ENCODE results near the gene TARM1. TPM values are rescaled to one million over a fixed set of nuclear protein-coding genes. Genes with fewer than 3 reads are reported as not detected.
"Not testable (repeated sequence)": the region's sequence is repeated elsewhere in the genome, so short reads cannot be mapped to it uniquely, and the experiment has no call there.

The TARM1 gene
- total and polyA plus RNA-seq, 7 experiments from 2014 or later: not detected

DNA sequence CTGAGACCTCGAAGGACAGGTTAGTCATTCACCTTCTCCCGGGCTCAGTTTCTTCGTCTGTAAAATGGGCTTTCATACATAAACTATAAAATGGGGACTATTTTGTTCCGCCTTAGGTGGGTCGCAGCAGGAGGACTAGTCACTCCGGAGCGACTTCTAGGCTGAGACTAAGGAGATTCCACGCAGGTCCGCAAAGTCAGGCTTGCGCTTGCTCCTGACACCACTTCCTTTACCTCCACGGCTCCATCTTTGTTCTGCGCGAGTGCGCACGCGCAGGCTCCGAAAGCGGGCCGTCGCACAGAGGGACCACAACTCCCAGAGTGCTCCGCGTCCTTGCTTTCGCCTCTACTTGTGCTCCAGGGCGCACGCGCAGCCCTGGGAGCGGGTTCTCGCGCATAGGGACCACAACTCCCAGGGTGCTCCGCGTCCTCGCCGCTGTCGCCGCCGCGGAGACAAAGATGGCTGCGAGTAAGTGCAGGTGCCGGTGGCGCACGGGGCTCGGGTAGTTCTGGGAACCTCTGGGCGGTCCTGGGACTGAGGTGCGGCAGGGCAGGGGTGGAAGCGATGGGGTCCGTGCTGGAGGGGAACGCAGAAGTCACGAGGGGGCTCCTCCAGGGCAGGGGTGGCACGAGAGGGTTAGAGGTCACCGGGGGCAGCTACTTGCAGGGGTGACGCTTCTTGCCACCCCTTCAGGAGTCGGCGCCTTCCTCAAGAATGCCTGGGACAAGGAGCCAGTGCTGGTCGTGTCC, 21.4 kb upstream of the TARM1 start, which contains the start of gene NDUFA3:
NDUFA3 (plus strand) TSS at position 435 of the 749 bp plus-strand sequence; CDS start at position 459, 24 bp downstream.
- ChIA-PET POLR2A (interaction anchor here (1.0 to 4.5 kb wide), 5 partner anchors 13 to 87 kb away, joined by 3 to 41 read pairs (median 6); partner anchors contain the start of genes CNOT3, LENG1, MBOAT7 and PRPF31), CTCF (interaction anchor here (0.8 to 1.2 kb wide), 2 partner anchors 11 to 87 kb away, joined by 3 to 4 read pairs; partner anchors contain the start of gene MBOAT7)
- intact Hi-C loops (cut with micrococcal nuclease): loop anchor here (1.0 to 2.0 kb wide), 10 partner anchors 13 to 1374 kb away; partner anchors contain the start of genes CNOT3 (in 2 of the 2), PRPF31 (in 2 of the 2), TFPT (in 2 of the 2) and LENG1 (in 1 of the 2)
- Histone ChIP-seq H3K9me3 (ENCODE audit: control insufficient read depth in 2 of 3, low read length in 3 of 3) (no peaks in the 10 kb centered on the region), H3K4me1 (ENCODE audit: control insufficient read depth in 2 of 2, insufficient read depth in 2 of 2, low read length in 2 of 2) (peaks cover 0 to 6% of the 10 kb centered on the region in 2 donors), H3K36me3 (ENCODE audit: control insufficient read depth in 2 of 3, insufficient read depth in 3 of 3, low read length in 3 of 3) (peaks cover 0 to 27% (median 0%) of the 10 kb centered on the region in 3 experiments), H3K27me3 (ENCODE audit: control insufficient read depth in 2 of 2, insufficient read depth in 2 of 2, low read length in 2 of 2) (no peaks in the 10 kb centered on the region), H3K4me3 (ENCODE audit: low read length) (peak within 1 kb of the TSS; percentile 72), H3K27ac (ENCODE audit: low read depth, low read length) (peak within 1 kb of the TSS; percentile 77)
- peak; percentile 99 for ATAC-seq
- H3K4me3 Mint-ChIP-seq: peak within 1 kb of the TSS; percentile 87 to 99 (median 98)
- H3K4me1 Mint-ChIP-seq: peaks cover 5 to 40% (median 24%) of the 10 kb centered on the region in 7 donors
- H3K36me3 Mint-ChIP-seq: peaks cover 0 to 14% (median 0%) of the 10 kb centered on the region in 5 donors
- peak; percentile 95 to 99 (median 97) for DNase-seq
- peaks cover 0 to 2% (median 0%) of the 10 kb centered on the region in 11 donors for H3K9me3 Mint-ChIP-seq
- peaks cover 0 to 6% (median 0%) of the 10 kb centered on the region in 5 donors for H3K27me3 Mint-ChIP-seq
- peak within 1 kb of the TSS; percentile 85 to 98 (median 94) for H3K27ac Mint-ChIP-seq

DNA sequence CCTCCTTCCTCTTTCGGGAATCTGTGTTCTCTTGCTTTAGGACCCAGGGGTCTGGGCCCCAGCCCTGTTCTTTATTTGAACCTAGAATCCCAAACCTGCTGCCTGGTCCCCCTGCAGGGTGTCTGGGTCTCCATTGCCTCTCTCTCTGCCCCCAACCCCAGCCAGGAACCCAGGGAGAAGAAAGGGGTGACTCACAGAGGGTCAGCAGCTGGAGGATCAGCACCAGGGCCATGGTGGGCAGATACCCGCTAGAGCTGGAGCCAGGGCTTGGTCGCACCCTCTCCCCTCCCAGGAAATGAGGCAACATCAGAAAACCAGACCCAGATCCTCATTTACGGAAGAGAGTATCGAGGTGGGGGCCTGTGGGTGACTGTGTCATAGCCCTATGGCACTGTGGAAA, 19.4 kb upstream of the TARM1 start, which contains the start of gene OSCAR:
OSCAR (minus strand) TSS at position 243 of the 400 bp plus-strand sequence; CDS start at position 232, 11 bp downstream.
- H3K9me3 Mint-ChIP-seq: peaks cover 0 to 2% (median 0%) of the 10 kb centered on the region in 11 donors
- peaks cover 0 to 2% (median 0%) of the 10 kb centered on the region in 5 donors for H3K36me3 Mint-ChIP-seq
- peak; percentile 22 for ATAC-seq
- H3K4me3 Mint-ChIP-seq: peak within 1 kb of the TSS in 8 of 10 donors; percentile 2 to 92 (median 69)
- CTCF ChIA-PET: no interaction called here
- Histone ChIP-seq H3K4me1 (ENCODE audit: control insufficient read depth in 2 of 2, insufficient read depth in 2 of 2, low read length in 2 of 2) (peaks cover 7 to 16% of the 10 kb centered on the region in 2 donors), H3K36me3 (ENCODE audit: control insufficient read depth in 2 of 3, insufficient read depth in 3 of 3, low read length in 3 of 3) (peaks cover 0 to 7% (median 0%) of the 10 kb centered on the region in 3 experiments), H3K27ac (ENCODE audit: low read depth, low read length) (no peak within 1 kb of the TSS), H3K9me3 (ENCODE audit: control insufficient read depth in 2 of 3, low read length in 3 of 3) (no peaks in the 10 kb centered on the region), H3K27me3 (ENCODE audit: control insufficient read depth in 2 of 2, insufficient read depth in 2 of 2, low read length in 2 of 2) (no peaks in the 10 kb centered on the region), H3K4me3 (ENCODE audit: low read length) (no peak within 1 kb of the TSS)
- H3K27me3 Mint-ChIP-seq: peaks cover 0 to 15% (median 0%) of the 10 kb centered on the region in 5 donors
- H3K4me1 Mint-ChIP-seq: peaks cover 14 to 43% (median 29%) of the 10 kb centered on the region in 7 donors
- intact Hi-C loops (cut with micrococcal nuclease): no loop called here
- DNase-seq: no peak
- peak within 1 kb of the TSS in 8 of 9 donors; percentile 29 to 91 (median 81) for H3K27ac Mint-ChIP-seq
- POLR2A ChIA-PET: interaction anchor here (4.5 kb wide), 1 partner anchor 15 kb away, joined by 41 read pairs; the partner anchor contains the start of genes PRPF31 and TFPT

DNA sequence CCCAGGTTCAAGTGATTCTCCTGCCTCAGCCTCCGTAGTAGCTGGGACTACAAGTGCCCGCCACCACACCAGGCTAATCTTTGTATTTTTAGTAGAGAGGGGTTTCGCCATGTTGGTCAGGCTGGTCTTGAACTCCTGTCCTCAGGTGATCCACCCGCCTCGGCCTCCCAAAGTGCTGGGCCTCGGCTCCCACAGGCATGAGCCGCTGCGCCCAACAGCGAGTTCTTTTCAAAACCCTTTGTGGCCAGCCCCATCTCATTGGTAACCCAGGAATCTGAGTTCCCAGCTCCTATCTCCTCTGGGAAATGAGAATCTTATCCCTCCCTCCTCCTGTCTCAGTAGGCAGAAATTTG, 18.7 kb upstream of the TARM1 start:
- H3K36me3 Mint-ChIP-seq; H3K27ac Mint-ChIP-seq; H3K9me3 ChIP-seq (ENCODE audit: control insufficient read depth in 2 of 3, low read length in 3 of 3); H3K4me3 Mint-ChIP-seq; H3K27ac ChIP-seq (ENCODE audit: low read depth, low read length); intact Hi-C loops (cut with micrococcal nuclease); CTCF ChIA-PET; H3K4me3 ChIP-seq (ENCODE audit: low read length); H3K27me3 ChIP-seq (ENCODE audit: control insufficient read depth in 2 of 2, insufficient read depth in 2 of 2, low read length in 2 of 2); ATAC-seq; H3K36me3 ChIP-seq (ENCODE audit: control insufficient read depth in 2 of 3, insufficient read depth in 3 of 3, low read length in 3 of 3); DNase-seq; H3K9me3 Mint-ChIP-seq: not testable (repeated sequence)
- H3K4me1 ChIP-seq (ENCODE audit: control insufficient read depth in 2 of 2, insufficient read depth in 2 of 2, low read length in 2 of 2): peaks cover 7 to 17% of the 10 kb centered on the region in 2 donors
- POLR2A ChIA-PET: interaction anchor here (4.5 kb wide), 1 partner anchor 15 kb away, joined by 41 read pairs; the partner anchor contains the start of genes PRPF31 and TFPT
- peaks cover 0 to 16% (median 0%) of the 10 kb centered on the region in 5 donors for H3K27me3 Mint-ChIP-seq
- H3K4me1 Mint-ChIP-seq: peaks cover 14 to 40% (median 29%) of the 10 kb centered on the region in 7 donors

DNA sequence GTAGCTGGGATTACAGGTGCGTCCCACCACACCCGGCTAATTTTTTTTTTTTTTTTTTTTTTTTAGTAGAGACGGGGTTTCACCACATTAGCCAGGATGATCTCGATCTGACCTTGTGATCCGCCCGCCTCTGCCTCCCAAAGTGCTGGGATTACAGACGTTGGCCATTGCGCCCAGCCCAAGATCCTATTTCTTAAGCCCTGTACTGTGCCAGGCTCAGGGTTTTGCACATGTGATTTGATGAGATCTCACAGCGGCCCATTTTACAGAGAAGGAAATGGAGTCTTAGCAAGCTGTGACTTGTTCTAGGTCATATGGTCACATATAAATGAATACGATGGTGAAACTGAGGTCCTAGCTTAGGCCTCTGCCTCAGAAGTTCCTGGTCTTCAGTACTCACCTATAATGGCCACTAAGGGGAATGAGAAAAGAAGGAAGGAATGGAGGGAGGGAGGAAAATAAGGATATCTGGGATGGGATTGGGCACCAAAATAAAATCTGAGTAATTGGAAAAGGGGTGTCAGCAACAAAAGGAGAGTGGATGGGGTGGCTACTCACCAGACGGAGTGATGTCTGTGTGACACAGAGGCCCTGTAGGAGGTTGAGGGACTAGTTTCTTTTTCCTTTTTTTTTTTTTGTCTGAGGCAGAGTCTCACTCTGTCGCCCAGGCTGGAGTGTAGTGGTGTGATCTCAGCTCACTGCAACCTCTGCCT, 18.2 kb upstream of the TARM1 start:
- Mint-ChIP-seq H3K27me3 (peaks cover 0 to 21% (median 1%) of the 10 kb centered on the region in 5 donors), H3K36me3 (no peaks in the 10 kb centered on the region), H3K27ac (peak overlapping the region in 1 of 9 donors; percentile 29), H3K4me1 (peaks cover 14 to 36% (median 29%) of the 10 kb centered on the region in 7 donors), H3K4me3 (no peak overlapping the region), H3K9me3 (peaks cover 0 to 4% (median 0%) of the 10 kb centered on the region in 11 donors)
- DNase-seq (no peak), ATAC-seq (no peak)
- intact Hi-C loops (cut with micrococcal nuclease): no loop called here
- H3K36me3 ChIP-seq (ENCODE audit: control insufficient read depth in 2 of 3, insufficient read depth in 3 of 3, low read length in 3 of 3): peaks cover 0 to 4% (median 0%) of the 10 kb centered on the region in 3 experiments
- H3K27me3 ChIP-seq (ENCODE audit: control insufficient read depth in 2 of 2, insufficient read depth in 2 of 2, low read length in 2 of 2): no peaks in the 10 kb centered on the region
- no peaks in the 10 kb centered on the region for H3K9me3 ChIP-seq (ENCODE audit: control insufficient read depth in 2 of 3, low read length in 3 of 3)
- CTCF ChIA-PET: no interaction called here
- POLR2A ChIA-PET: interaction anchor here (4.5 kb wide), 1 partner anchor 16 kb away, joined by 41 read pairs; the partner anchor contains the start of genes PRPF31 and TFPT
- H3K27ac ChIP-seq (ENCODE audit: low read depth, low read length): no peak overlapping the region
- peaks cover 7 to 17% of the 10 kb centered on the region in 2 donors for H3K4me1 ChIP-seq (ENCODE audit: control insufficient read depth in 2 of 2, insufficient read depth in 2 of 2, low read length in 2 of 2)
- H3K4me3 ChIP-seq (ENCODE audit: low read length): no peak overlapping the region

DNA sequence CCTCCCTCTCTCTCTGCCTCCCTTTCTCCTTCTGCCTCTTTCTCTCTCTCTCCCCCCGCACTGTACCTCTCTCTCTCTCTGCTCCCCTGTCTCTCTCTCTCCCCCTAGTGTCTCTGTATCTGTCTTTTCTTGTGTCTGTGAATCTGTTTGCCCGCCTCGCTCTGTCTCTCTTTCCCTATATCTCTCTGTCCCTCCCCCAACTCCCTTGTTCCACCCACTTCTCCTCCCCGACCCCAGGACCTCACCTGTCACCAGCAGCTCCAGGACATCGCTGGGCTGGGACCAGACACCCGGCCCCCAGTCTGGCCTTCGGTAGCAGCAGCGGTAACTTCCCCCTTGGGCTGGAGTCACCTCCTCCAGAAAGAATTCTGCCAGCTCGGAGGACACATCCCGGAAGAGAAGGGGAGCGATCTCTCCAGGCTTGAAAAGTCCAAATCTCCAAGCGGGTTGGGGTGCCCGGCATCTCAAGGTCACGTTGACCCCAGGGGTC, 15.5 kb upstream of the TARM1 start:
- ATAC-seq (peak; percentile 46), DNase-seq (peak in 3 of 9 donors; percentile 29 to 43 (median 41))
- intact Hi-C loops (cut with micrococcal nuclease): loop anchor here in 1 of 2 donors (1.0 to 2.0 kb wide), 2 partner anchors 18 to 254 kb away; partner anchors contain the start of genes PRPF31 and TFPT
- peaks cover 0 to 3% (median 0%) of the 10 kb centered on the region in 5 donors for H3K36me3 Mint-ChIP-seq
- Histone ChIP-seq H3K4me1 (ENCODE audit: control insufficient read depth in 2 of 2, insufficient read depth in 2 of 2, low read length in 2 of 2) (peaks cover 7 to 11% of the 10 kb centered on the region in 2 donors), H3K9me3 (ENCODE audit: control insufficient read depth in 2 of 3, low read length in 3 of 3) (no peaks in the 10 kb centered on the region), H3K4me3 (ENCODE audit: low read length) (no peak overlapping the region), H3K27me3 (ENCODE audit: control insufficient read depth in 2 of 2, insufficient read depth in 2 of 2, low read length in 2 of 2) (no peaks in the 10 kb centered on the region), H3K36me3 (ENCODE audit: control insufficient read depth in 2 of 3, insufficient read depth in 3 of 3, low read length in 3 of 3) (no peaks in the 10 kb centered on the region), H3K27ac (ENCODE audit: low read depth, low read length) (peak overlapping the region; percentile 14)
- H3K9me3 Mint-ChIP-seq: peaks cover 0 to 5% (median 0%) of the 10 kb centered on the region in 11 donors
- CTCF ChIA-PET: interaction anchor here (0.7 kb wide), 1 partner anchor 13 kb away, joined by 3 read pairs; no protein-coding TSS in a partner anchor
- H3K4me1 Mint-ChIP-seq: peaks cover 9 to 30% (median 20%) of the 10 kb centered on the region in 7 donors
- peak overlapping the region; percentile 7 to 80 (median 60) for H3K27ac Mint-ChIP-seq
- POLR2A ChIA-PET: interaction anchor here (0.6 to 1.3 kb wide), 2 partner anchors 18 to 63 kb away, joined by 3 to 4 read pairs; partner anchors contain the start of genes LENG1, PRPF31 and TFPT
- peaks cover 6 to 24% (median 15%) of the 10 kb centered on the region in 5 donors for H3K27me3 Mint-ChIP-seq
- H3K4me3 Mint-ChIP-seq: peak overlapping the region in 9 of 10 donors; percentile 5 to 87 (median 70)

All from naive thymus-derived CD4-positive, alpha-beta T cell (primary cell).